GM19468 (cell line): ENCODE results near the gene MTMR3.
"Not testable (repeated sequence)": the region's sequence is repeated elsewhere in the genome, so short reads cannot be mapped to it uniquely, and the experiment has no call there.

ENCODE experiments used
- ATAC-seq: cut with Tn5 transposase; IDR thresholded peaks from one replicate; pipeline ENCODE4 v1.9.1; 2021; ENCODE audit warnings: mild to moderate bottlenecking, moderate library complexity, moderate number of reproducible peaks; ENCODE audit not compliant: unreplicated experiment; ENCODE audit errors: extremely low read depth

The MTMR3 gene

DNA sequence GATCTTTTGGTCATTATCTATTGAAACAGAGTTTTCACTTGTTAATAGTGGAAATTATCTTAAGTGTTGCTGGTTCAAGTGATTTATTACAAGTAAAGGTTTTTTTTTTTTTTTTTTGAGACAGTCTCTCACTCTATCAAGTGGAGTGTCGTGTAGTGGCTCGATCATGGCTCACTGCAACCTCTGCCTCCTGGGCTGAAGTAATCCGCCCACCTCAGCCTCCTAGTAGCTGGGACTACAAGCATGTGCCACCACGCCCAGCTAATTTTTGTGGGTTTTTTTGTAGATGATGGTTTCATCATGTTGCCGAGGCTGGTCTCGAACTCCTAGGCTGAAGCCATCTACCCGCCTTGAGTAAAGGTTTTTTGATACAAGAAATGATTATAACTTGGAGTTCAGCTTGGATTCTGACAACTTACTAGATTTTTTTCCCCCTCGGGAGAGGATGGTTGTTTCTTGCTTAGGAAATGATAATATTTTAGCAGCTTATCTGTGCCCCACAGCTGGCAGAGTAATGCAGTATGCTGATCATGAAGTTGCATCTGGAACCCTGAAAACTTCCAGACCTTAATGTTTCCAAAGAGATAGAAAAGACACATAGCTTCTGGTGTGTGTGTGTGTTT is 68.9 kb downstream of the MTMR3 start:
- no peak for ATAC-seq

GRCh38 chr22:29954203-29954855 is 71.4 kb downstream of the MTMR3 start:
- ATAC-seq, result no peak

GRCh38 chr22:29956680-29957079 is 73.7 kb downstream of the MTMR3 start:
- no peak for ATAC-seq

- ATAC-seq, result no peak
These were observed 75.2 kb downstream of the MTMR3 start for GRCh38 chr22:29958170-29958569.

- no peak for ATAC-seq
These were observed 81.8 kb downstream of the MTMR3 start for GRCh38 chr22:29964776-29965175.

- no peak for ATAC-seq
These were observed 84.5 kb downstream of the MTMR3 start for GRCh38 chr22:29967461-29967860.

- no peak for ATAC-seq
These were observed 88.6 kb downstream of the MTMR3 start for GRCh38 chr22:29971607-29972006.

GRCh38 chr22:29972121-29972520 is 89.1 kb downstream of the MTMR3 start:
- no peak for ATAC-seq

GRCh38 chr22:29973269-29973668 is 90.3 kb downstream of the MTMR3 start:
- no peak for ATAC-seq

DNA sequence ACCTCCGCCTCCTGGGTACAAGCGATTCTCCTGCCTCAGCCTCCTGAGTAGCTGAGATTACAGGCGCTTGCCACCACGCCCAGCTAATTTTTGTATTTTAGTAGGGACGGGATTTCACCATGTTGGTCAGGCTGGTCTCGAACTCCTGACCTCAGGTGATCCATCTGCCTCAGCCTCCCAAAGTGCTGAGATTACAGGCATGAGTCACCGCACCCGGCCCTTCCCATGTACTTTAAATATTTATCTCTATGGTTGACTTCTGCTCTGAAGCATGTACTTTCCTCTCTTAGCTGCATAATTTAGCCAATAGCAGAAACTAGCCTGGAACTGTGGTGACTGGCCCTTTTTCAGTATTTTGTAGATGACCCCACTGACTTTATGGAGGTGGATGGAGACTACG is 90.7 kb downstream of the MTMR3 start:
- not testable (repeated sequence) for ATAC-seq

- no peak for ATAC-seq
These were observed 92.5 kb downstream of the MTMR3 start for GRCh38 chr22:29975494-29975893.

DNA sequence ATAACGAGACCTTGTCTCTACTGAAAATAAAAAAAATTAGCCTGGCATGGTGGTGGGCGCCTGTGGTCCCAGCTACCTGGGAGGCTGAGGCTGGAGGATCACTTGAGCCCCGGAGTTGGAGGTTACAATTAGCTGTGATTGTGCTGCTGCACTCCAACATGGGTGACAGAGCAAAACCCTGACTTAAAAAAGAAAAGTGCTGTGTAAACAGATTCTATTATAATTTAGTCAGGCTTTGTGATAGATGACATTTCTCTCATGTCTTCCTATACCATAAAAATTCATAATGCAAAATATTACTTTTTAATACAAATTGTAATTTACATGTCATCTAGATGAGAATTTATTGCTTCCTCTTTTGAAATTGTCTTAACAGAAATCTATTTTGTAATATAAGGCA is 94.1 kb downstream of the MTMR3 start:
- no peak for ATAC-seq

DNA sequence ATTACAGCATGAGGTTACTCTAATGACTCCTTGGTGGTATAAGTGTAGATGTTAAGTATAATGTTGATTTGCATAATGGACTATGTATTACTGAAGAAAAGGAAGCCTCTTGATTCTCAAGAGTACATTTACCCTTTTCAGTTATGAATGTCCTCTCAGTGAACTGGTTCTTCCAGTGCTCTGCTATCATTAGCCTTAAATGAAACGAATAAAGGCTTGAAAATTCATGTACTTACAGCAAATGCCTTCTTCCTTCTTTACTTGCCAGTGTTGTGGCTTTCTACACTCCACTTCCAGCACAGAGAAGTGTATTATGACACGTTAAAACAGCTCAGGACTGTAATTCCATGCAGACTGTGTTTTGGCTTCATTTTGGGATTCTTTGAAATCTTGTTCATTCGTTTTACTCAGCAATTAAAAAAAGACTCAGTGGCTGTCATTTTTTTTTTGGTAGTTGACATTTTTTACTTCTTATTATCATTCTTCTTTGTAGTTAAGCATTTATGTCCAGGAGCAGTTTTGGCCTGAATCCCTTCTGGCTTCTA is 96.9 kb downstream of the MTMR3 start:
- no peak for ATAC-seq

DNA sequence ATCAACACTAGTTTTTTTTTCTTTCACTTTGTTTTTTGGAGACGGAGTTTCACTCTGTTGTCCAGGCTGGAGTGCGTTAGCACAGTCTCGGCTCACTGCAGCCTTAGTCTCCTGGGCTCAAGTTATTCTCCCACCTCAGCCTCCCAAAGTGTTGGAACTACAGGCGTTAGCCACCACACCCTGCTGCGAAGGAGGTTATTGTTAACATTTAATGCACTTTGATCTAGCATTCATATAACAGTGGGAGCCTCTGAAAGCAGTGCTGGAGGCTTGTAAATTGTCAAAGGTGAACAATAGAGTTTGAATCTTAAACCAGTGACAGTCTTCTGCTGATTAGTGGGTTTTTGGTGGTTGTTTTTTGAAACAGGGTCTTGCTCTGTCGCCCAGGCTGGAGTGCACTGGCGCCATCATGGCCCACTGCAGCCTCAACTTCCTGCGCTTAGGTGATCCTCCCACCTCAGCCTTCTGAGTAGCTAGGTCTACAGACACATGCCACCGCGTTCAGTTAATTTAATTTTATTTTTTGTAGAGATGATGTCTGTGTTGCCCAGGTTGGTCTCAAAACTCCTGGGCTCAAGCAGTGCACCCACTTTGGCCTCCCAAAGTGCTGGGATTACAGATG is 100.4 kb downstream of the MTMR3 start:
- ATAC-seq, result no peak

- ATAC-seq, result no peak
These were observed 102.9 kb downstream of the MTMR3 start for GRCh38 chr22:29985912-29986311.

DNA sequence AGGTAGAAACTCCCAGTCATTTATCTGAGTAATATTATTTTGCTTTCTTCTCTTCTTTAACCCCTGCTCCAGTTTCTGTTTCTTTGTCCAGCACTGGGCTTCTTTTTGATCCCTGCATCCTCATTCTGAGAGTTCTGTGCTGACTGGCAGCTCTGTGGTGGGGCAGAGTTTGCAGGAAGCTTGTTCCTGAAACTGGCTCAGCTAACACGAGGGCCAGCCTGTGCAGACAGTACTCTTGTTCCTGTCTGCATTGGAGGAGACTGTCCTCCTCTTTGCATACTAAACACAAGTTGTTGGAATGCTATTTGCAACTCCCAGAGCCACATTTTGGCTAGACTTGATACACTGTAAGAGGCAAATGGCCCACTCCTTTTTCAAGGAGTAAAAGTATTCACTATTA is 104.2 kb downstream of the MTMR3 start:
- ATAC-seq, result no peak

DNA sequence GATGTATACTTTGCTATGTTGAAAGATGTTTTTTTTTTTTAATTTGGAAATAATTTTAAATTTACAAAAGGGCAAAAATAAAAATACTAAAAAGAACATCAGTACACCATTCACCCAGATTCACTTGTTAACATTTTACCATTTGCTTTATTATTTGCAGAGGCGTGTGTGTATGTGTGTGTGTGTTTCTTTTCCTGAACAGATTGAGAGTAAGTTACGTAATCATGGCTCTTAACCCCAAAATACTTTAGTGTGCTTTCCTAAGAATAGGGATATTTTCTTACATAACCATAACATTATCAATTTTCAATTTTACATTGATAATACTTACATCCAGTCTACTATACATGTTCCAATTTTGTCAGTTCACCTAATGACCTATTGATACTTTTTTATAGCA is 105.7 kb downstream of the MTMR3 start:
- no peak for ATAC-seq

DNA sequence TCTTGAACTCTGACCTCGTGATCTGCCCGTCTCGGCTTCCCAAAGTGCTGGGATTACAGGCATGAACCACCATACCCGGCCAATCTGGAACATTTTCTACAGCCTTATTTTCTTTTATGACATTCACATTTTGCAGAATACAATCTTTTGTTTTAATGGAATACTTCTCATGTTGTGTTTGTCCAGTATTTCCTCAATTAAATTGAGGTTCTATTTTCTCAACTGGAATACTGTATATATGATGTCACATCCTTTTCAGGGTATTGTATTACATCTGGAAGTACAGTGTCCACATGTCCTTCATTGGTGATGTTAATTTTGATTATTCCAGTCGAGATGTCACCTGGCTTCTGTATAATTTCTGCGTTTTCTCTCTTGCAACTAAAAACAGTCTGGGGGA is 106.5 kb downstream of the MTMR3 start:
- no peak for ATAC-seq

- ATAC-seq, result no peak
These were observed 109.6 kb downstream of the MTMR3 start for GRCh38 chr22:29992341-29993275.

DNA sequence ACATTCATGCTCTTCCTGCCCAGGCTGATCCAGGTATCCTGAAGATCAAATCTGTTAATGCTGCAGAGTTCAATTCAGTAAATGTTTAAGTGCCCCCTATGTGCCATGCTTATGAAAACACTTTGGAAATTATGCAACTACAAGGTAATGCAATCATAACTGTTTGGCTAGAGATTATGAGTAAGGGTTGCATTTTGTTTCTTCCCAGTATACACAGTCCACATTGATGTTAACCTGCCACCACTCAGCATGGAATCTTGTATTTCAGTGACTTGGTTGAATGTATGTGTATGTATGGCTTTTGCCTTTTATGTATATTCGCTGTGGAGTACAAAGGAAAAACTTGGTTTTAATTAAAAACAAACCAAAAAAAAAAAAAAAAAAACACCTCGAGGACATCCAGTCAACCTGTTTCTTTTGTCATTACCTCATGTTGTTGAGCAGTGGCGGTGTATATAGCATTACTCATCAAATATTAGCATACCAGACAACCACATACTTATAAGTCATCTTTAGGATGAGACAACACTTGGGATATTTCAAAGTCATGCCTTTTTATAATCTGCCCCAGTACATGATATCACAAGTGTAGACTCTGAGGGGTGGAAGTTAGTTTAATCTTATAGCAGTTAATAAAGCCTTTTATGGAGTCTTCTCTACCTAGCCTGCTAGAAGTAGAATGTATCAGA is 111.2 kb downstream of the MTMR3 start:
- ATAC-seq, result no peak
